ENCODE measurements around the gene SULF2. TPM values are rescaled to one million over a fixed set of nuclear protein-coding genes. Genes with fewer than 3 reads are reported as not detected.
"Not testable (repeated sequence)": the region's sequence is repeated elsewhere in the genome, so short reads cannot be mapped to it uniquely, and the experiment has no call there.

The SULF2 gene
- total RNA-seq, 1 donor from 2014 or later, result 18.8 TPM

DNA sequence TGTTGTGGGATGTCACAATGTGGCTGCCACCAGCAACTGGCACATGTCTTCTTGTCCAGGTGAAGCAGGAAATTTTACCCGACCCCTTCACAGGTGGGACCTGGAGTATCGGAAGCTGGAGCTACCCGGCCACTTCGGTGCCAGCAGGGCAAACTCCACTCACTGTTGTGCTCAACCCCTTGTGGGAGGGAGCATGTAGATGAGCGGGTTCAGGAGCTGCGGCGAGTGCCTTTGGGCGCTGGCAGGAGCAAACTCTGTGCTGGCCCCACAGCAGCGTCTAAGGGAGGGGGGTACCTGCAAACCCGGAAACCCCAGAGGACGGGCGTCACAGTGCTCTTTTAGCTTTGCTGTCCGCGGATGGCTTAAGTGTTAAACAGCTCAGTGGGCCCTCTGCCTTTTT lies 20.7 kb upstream of the SULF2 start:
- DNase-seq (ENCODE audit: low spot score in 2 of 2) (no peak), FAIRE-seq (no peak)

DNA sequence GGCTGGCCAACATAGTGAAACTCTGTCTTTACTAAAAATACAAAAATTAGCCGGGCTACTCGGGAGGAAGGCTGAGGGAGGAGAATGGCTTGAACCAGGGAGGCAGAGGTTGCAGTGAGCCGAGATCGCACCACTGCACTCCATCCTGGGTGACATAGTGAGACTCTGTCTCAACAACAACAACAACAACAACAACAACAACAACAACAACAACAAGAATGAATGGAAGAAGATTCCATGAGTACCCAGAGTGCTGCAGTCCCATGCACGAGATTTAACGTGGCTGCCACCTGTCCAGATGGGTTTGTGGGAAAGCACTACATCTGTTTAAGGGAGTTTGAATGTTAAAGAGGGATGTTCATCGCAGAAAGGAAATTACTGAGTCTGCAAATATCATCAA lies 19.7 kb upstream of the SULF2 start:
- not testable (repeated sequence) for FAIRE-seq; DNase-seq (ENCODE audit: low spot score in 2 of 2)

DNA sequence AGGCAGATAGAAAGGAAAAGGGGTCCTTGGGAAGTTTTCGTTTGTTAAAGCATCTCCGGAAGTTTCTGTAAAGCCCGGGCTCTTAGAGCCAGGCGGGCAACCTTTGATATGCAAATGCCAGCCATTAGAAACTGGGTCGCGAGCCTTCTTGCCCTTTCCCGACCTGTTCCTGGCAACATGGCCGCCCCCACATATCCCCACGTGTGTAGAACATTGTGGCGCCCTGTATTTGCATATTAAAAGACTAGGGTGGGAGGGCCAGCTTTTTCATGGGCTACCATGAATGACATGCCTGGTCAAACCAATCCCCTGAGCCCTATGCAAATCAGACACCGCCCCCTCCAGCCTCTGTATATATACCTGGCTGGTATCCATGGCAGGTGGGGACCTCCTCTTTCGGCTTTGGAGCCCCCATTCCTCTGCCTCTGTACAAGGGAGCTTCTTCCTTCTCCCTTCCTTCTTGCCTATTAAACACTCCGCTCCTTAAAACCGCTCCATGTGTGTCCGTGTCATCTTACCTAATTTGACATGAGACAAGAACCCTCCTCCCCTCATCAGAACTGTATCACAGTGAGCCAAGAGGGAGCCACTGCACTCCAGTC lies 19.0 kb upstream of the SULF2 start:
- FAIRE-seq, result not testable (repeated sequence)

DNA sequence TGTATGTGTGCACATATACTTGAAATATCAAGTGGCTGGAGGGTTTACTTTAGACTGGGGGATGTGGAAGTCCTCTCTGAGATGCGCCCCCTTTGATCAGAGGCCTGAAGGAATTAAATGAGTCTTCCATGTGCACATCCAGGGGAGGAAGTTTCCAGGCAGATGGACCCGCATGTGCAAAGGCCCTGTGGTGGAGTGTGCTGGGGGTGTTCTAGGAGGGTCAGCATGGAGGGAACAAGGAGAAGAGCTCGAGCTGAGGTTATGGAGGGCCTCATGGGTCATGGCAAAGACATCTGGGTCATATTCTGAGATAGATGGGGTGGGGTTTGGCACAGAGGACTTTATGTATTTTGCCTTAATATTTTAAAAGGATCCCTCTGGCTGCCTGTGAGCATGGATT lies 17.7 kb upstream of the SULF2 start:
- no peak for DNase-seq (ENCODE audit: low spot score in 2 of 2)
- FAIRE-seq, result no peak

More for the DNA sequence above, 19.0 kb upstream of the SULF2 start:
- DNase-seq (ENCODE audit: low spot score in 2 of 2), result not testable (repeated sequence)

DNA sequence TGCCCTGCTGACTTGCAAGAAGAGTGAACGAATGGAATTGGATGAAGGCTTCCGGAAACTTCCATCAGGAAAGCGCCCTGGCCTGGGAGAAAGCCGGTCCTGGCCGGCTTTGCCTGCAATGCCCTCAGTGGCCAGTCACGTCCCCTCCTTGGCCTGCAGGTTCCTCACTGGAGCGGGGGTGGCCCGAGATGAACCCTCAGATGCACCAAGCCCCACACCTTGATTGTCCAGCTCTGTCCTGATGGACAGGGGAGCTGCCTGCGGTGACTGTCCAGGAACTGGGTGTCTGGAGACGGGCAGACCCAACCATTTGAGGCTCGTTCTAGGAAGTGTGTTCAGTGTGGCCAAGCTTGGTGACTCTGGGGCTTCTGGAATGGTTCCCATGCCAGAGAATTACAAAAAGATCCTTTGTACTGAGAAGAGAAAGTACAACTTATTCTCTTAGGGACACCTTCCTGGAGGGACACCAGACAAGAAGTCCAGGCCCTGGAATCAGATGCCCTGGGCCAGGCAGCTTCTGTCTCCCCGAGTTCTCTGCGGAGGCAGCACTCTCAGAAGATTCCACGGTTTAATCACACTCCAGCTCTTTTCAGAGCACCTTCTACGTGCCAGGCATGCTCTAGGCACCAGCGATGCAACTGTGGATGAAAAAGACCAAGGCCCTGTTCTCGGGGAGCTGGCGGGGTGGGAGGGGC lies 17.1 kb upstream of the SULF2 start:
- no peak for DNase-seq (ENCODE audit: low spot score in 2 of 2)

DNA sequence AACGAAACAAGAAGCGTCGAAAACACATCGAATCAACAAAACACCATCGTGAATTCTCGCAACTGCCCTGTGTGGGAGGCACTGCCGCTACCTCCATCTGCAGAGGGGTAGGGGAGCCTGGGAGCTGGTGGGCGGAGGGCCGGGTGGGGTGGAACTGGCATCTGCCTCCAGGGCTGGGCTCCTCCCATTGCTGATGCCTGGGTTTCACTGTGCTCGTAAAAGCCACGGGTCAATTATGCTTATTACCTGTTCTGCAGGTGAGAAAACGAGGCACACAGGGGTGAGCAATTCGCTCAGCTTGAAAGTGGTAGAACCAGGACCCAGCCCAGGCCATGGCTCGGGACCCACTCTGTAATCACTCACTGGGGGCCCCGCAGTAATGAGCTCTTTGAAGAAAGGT lies 16.5 kb upstream of the SULF2 start:
- FAIRE-seq, result no peak
- no peak for DNase-seq (ENCODE audit: low spot score in 2 of 2)

More for the DNA sequence above, 17.1 kb upstream of the SULF2 start:
- FAIRE-seq, result no peak

DNA sequence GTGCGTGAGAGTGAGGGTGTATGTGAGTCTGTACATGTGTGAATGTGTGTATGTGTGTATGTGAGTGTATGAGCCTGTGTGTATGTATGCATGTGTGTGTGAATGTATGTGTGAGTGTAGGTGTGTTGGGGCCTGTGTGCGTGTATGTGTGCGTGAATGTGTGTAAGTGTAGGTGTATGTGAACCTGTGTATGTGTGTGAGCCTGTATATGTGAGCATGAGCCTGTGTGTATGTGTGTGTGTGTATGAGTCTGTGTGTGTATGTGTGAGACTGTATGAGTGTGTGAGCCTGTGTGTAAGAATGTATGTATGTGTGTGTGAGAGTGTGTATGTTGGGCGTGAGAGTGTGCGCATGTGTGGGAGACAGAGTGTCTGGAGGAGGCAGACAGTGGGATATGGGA lies 15.8 kb upstream of the SULF2 start:
- no peak for FAIRE-seq
- DNase-seq (ENCODE audit: low spot score in 2 of 2), result no peak

DNA sequence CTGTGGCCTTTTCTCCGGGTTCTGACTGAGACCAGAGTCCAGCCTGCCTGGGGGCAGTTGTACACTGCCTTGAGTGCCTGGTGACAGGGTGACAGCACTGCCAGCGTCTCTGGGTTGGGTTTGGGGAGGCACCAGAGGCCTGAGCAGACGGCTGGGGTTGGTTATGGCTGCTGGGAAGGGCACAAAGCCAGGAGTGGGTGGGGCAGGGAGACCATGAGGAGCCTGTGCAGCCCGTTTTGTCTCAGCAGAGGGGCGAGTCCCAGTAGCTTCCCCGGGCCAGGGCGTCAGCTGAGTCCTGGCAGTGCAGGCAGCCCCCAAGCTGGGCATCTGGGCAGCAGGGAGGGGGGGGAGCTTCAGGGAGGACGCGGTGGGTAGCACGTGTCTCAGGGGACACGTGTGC lies 15.3 kb upstream of the SULF2 start:
- DNase-seq (ENCODE audit: low spot score in 2 of 2) (no peak), FAIRE-seq (no peak)

DNA sequence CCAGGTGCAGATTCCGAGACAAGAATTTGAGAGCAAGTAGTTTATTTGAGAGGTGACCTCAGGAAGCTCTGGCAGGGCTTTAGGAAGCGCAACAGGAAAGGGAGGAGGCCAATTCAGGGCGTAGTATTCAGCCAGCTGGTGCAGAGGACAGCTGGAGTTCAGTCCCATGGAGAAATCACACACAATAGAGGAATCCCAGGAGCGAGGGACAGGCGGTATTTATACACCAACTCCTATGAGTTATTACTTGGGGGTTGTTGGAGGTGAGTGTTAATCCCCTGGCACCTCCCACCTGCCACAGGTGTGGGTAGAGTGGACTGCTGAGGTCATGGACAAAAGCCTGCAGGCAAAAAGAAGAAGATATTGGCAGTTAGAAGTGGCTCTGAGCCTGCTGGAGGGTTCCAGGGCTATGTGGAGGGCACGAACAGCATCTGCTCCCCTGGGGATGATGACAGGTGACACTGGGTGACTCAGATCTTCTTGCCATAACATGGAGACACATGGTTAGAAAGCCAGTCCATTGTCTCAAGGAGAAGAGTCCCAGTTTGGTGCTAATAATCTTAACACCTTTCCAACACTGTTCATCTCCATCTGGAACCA lies 13.9 kb upstream of the SULF2 start:
- DNase-seq (ENCODE audit: low spot score in 2 of 2), result no peak
- FAIRE-seq, result no peak

DNA sequence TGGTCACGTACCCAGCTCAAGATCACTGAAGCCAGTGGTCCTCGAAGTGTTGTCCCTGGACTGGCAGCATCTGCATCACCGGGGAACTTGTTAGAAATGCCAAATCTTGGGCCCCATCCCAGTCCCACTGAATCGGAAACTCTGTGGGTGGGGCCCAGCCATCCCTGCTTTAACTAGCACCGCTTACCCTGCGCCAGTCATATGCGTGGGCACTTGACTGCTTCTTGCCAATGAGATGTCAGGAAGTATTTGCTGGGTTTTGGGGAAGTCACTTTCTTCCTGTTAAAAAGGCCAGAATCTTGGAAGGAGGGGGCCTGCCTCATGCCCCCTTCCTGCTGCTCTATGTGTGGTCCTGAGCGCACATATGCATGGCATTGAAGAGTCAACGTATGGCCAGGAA lies 11.7 kb upstream of the SULF2 start:
- no peak for DNase-seq (ENCODE audit: low spot score in 2 of 2)
- FAIRE-seq, result no peak

DNA sequence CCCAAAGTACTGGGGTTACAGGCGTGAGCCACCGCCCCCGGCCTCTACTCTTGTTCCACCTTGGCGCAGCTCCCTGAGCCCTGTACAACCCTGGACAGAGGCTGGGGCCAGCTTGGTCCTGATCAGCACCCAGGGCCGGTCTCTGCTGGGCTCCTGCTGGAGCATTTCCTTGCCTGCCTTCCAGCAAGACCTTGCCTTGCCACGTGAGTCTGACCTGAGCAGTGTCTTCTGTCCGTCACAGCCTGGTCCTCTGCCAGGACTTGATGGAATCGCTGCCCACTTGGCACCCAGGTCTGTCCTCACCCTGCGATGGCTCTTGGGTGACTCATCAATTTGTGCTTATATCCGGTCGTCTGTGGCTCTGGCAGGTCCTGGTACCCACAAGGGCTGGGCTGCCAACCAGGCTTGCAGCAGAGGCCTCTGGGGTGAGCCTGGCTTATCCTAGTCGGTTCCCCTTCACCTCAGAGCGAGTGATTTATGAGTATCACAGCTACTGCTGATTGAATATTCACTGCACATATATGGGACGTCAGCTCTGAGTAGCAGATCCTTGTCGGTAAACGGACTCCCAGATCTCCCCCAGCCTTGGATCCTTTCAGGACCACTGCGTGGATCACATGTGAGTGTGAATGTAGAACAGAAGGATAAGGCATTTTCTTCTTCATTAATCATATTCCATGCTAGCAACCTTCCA lies 10.1 kb upstream of the SULF2 start:
- FAIRE-seq, result no peak
- no peak for DNase-seq (ENCODE audit: low spot score in 2 of 2)

DNA sequence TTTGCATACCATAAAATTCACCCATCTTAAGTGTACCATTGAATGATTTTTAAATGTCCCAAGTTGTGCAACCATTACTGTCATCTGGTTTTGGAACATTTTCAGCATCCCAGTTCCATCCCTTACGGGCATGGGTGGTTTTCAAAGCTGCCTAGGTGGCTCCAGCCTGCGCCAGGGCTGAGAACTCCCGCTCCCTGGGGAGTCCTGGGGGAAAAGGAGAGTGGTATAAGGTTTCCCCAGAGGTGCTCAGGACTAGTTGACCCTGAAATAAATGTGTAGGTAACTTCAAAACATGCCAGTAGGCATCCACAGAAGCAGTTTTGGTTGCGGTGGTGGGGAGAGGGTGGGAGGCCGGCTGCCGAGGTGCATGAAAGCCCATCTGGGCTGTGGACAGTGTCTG lies 9.0 kb upstream of the SULF2 start:
- not testable (repeated sequence) for FAIRE-seq; DNase-seq (ENCODE audit: low spot score in 2 of 2)

DNA sequence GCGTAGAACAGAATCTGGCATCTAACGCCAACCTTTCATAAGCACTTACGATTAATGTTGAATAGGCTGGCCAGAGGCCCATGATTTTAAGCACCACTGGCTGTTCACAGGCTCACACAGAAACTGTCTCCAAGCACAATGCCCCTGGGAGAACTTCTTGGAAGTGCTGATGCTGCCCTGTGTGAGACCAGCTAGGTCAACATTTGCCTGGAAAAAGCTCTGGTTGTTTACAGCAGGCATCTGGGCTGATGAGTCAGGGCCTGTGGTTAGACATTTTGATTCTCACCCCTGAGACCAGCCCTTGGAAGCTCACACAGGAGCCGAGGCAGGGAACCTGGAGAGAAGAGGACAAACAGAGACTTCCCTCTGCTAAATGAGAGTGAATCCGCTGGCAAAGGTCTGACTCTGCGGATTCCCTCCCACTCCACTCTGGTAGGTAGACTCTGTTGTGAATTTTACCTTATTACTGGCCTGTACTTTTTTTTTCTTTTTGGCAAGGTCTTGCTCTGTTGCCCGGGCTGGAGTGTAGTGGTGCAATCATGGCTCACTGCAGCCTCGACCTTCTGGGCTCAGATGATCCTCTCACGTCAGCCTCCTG lies 6.8 kb upstream of the SULF2 start:
- no peak for FAIRE-seq
- no peak for DNase-seq (ENCODE audit: low spot score in 2 of 2)

DNA sequence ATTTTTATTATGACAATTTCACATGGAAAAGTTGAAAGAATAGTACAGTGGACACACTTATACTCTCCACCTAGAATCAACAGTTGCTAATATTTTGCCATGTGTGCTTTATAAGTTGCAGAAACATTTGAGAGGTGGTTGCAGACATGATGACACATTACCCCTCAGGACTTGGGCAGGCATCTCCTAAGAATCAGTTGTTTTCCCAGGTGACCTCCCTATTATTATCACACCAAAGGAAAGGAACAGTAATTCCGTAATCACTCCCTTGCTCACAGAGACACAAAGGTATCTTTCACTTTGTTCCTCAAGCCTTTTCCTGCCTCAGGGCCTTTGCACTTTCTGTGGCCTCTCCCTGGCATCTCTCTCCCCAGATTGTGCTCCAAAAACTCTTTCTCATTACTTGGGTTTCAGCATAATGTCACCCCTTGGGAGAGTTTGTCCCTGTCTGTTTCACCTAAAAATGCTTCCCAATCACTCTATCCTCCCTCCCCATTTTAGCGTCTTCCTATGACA lies 5.9 kb upstream of the SULF2 start:
- no peak for FAIRE-seq
- no peak for DNase-seq (ENCODE audit: low spot score in 2 of 2)

DNA sequence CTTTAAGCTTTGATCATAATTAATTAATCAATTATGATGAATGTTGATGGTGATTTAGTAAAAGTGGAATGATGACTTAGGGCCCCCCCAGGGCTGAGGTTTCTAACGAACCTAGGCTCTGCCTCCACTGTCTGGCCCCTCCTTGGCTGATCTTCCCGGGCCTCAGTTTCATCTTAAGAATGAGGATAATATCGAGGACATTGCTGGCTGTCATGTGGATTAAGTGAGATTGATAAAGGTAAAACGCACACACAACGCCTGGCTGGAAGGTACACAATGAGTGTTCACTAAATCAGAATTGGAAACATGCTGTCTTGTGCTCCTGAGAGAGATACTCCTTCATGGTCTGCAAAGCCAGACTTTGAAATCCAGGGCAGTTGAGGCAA lies 5.3 kb upstream of the SULF2 start:
- FAIRE-seq (no peak), DNase-seq (ENCODE audit: low spot score in 2 of 2) (no peak)

DNA sequence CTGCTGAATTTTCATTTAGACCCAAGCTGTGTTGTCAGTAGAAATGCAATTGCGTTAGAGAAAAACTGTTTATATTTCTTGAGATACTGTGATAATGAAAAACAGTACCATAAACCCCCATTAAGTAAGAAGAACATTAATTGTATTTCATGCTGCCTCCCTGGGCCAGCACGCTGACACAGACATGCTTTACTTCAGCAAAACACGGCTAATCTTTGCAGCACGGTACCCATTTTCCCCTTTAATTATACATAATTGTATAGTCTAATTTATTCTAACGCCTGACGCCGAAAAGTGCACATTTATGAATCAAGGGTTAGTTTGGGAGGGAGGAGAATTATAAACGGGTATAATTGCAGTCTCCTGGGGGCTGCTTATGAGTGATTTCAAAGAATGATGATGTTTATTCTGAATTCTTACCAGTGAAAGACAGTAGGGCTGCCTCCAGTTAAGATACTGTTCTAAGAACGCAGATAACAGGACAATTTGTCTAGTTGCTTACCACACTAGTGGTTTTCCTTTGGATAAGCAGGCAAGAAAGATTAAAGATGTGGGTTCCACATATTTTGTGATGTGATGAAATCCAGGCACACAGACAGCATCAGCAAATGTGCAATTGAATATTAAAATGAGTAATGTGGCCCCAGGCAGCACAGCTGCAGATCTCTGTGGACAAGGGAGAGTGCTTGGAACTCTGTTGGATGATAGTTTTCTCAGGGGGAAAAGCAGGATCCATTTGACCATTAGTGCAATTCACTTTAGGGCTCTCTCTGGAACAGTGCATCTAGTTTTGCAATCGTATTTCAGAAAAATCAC lies 4.7 kb upstream of the SULF2 start:
- no peak for DNase-seq (ENCODE audit: low spot score in 2 of 2)

DNA sequence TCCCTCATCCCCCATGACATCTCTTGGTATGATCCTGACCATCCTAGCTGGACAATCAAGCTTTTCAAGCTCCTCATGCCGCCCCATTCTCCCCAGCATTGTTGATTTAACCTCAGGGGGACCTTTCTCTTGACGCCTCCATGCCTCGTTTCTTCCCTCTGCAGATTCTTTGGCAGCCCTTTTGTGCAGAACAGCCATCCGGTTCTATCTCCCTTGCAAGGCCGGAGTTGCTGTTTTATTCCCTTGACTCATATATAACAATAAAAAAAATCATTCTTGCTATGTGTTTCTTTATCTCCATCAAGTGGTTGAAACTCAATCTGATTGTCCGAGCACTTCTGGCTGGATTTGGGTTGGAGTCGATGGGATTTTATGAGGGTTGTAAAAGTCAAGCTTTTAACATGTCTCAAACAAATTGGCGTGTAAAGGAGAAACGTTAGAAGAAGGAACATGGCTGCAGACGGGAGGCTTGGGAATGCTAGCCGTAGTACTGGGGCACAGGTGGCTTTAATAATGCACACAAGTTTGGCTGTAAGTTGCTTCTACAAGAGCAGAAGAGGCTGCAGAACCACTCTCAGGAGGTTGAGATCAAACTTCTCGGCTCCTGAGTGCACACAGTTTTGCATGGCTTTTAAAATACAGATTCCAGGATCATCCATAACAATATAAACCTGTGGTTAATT lies 3.9 kb upstream of the SULF2 start:
- FAIRE-seq, result no peak
- no peak for DNase-seq (ENCODE audit: low spot score in 2 of 2)

More for the DNA sequence above, 4.7 kb upstream of the SULF2 start:
- no peak for FAIRE-seq

DNA sequence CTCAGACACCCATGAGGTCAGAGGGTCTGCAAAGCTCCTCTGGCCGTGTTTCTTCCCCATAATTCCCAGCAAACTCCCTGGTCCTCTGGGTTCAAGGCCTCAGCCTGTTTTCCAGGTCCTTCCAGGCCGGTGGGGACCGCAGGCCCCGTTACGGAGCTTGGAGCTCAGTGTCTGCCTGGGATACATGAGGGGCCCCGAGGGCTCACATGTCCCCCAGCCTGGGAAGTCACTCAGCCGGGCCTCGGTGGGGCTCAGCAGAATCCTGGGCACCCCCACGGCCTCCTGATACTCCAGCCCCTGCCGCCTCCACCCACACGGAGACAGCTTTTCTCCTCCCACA lies 3.4 kb upstream of the SULF2 start:
- FAIRE-seq (no peak), DNase-seq (ENCODE audit: low spot score in 2 of 2) (no peak)

DNA sequence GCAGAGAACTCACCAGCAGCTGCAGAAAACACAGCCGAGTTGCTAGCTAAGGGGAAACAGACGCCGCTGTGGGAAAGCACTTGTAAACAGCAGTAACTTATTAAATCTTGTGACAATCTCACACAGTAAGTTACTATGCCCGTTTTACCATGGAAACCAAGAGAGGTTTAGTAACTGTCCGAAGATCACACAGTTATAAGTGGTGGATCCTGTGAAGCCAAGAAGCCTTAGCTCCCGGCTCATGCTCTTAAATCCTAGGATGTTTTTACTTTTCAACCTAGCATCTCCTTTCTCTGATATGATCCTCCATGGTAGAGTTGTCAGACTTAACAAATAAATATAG lies 1.5 kb upstream of the SULF2 start:
- FAIRE-seq, result no peak
- DNase-seq (ENCODE audit: low spot score in 2 of 2), result no peak
